Right renal pelvis (tissue), 4 donors: ENCODE data around the gene FBL. TPM values are rescaled to one million over a fixed set of nuclear protein-coding genes. Genes with fewer than 3 reads are reported as not detected.
"Not testable (repeated sequence)": the region's sequence is repeated elsewhere in the genome, so short reads cannot be mapped to it uniquely, and the experiment has no call there.

Experiments used
- DNase-seq, 4 donors: peaks; one replicate each; pipeline ENCODE4 v3.0.0-alpha.2; 2013; ENCODE audit warnings: low read depth in 4 of 4, low spot score in 3 of 4, missing footprints in 1 of 4
- polyA plus RNA-seq, 4 donors: library from polyadenylated mRNA; unstranded; fragments of 120-200 nt; gene quantifications; one replicate each; pipeline ENCODE4 v1.2.1, GENCODE V29; 2013; ENCODE audit not compliant: insufficient read length in 4 of 4

Gene FBL
- polyA plus RNA-seq, result 100 to 1,000 TPM; 308 to 340 (median 323) TPM

DNA sequence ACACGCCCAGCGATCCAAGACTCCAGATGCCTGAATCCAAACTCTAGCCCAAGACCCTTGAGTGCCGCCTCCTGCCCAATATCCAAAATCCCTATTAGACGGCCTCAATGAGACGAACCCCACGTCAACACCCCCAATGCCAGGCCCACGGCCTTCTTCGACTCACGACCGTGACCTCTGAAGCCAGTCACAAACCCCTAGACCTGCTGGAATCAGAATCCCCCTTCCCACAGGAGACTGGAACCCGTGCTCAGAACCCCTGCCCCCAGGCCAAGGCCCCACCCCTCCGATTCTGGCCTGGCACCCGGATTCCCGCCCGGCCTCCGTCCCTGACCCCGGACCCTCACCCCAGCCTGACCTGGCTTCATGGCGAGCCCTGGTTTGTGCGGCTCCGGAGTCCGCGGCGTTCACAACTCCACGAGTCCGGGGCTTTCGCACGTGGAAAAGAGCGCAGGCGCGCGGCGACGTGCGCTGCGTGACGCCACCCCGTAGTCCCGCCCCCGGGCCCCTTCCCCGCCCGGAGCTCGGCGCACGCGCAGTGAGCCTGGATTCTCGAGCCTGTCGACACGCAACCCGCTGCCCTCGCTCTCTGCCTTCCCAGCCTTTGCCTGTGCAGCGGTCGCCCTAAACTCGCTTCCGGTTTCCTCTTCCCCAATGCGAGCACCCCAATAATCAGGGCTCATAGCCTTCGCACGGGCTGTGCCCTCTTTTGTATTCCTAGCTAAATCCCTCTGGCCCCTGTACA lies at the start of gene FBL:
Gene FBL (minus strand): TSS at position 447 of the 745 bp plus-strand sequence. CDS start 79 bp downstream, at position 368.
- DNase-seq, result peak; percentile 83 to 93 (median 86)

GRCh38 chr19:39895096-39895495 lies 48.9 kb upstream of the FBL start:
- DNase-seq, result not testable (repeated sequence)

GRCh38 chr19:39894236-39894606 lies 48.0 kb upstream of the FBL start:
- DNase-seq, result not testable (repeated sequence)

DNA sequence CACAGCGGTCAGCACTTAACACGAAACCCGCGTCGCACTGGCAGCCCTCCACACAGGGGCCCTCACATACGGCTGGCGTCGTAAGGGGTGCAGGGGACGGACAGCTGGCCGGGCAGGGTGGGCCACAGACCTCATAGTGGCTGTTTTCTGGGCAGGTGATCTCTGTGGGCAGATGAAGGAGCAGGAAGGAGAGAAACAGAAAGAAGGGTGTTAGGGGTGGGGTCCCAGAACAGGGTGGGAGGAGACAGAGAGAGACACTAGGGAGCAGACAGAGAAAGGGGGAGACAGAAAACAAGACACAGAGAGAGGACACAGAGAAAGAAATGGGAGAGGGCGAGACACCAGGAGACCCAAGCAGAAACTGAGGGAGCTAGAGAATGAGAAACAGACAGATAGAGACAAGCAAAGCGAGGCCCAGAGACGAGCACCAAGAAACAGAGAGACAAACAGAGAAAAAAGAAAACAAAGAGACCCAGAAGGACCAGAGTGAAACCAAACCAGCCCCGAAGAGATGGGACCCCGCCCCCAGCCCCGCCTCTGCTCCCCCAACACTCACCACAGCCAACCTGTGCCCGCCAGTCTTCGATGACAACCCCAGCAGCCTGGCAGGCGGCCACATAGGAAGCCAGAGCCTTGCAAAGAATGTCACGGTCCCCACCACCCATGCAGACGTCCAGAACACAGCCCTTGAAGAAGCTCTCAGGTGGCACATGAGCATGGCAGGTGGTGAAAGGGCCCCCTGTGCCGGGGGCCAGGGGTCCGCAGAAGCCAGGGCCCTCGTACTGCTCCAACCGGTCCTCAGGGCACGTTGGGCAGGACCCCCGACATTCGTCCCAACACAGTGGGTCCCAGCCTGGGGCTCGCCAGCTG lies 47.4 kb upstream of the FBL start:
- DNase-seq, result not testable (repeated sequence)

DNA sequence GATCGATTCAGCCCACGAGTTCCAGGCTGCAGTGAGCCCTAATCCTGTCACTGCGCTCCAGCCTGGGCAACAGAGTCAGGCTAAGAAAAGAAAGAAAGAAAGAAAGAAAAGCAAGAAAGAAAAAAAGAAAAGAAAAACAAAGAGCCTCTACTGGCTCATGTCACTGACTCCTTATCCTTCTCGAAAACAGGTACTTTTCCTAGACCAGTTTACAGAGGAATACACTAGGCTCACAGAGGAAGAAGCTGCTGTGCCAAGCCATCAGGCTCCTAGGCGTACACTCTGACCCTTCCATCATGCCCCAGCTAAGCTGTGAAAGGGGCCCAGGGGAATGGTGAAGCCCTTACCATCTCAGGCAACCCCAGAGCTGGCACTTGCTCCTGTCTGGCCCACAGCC lies 46.3 kb upstream of the FBL start:
- not testable (repeated sequence) for DNase-seq

DNA sequence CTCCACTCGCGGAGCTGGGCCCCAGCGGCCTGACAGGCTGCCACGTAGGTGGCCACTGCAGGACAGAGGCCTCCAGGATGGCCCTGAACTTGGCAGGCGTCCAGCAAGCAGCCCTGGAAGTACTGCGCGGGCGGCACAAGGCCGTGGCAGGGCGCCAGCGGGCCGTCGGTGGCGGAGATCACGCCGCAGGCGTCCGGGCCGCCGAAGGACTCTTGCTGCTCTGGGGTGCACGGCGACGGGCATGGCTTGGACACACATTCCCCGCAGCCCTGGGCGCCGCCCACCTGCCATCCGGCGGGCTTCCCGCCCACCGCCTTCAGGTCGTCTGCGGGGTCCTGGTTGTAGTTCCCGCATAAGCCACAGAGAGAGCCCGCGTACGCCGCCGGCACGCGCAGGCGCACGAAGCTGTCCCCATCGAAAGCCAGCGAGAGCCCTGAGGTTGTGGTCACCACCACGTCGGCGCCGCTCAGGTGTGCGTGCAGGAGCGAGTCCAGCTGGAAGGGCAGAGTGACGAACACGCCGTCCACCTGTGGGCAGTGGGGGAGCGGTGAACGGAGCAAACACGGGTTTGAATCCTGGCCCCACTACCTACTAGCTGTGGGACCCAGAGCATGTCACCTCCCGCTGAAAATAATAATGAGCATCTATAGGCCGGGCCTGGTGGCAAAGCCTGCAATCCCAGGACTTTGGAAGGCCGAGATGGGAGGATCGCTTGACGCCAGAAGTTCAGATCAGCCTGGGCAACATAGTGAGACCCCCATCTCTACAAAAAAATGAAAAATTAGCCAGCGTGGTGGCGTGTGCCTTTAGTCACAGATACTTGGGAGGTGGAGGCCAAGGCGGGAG lies 45.7 kb upstream of the FBL start:
- DNase-seq, result peak in 1 of 4 donors; percentile 36

- DNase-seq, result no peak
These were observed 44.8 kb upstream of the FBL start for GRCh38 chr19:39890755-39891551.

DNA sequence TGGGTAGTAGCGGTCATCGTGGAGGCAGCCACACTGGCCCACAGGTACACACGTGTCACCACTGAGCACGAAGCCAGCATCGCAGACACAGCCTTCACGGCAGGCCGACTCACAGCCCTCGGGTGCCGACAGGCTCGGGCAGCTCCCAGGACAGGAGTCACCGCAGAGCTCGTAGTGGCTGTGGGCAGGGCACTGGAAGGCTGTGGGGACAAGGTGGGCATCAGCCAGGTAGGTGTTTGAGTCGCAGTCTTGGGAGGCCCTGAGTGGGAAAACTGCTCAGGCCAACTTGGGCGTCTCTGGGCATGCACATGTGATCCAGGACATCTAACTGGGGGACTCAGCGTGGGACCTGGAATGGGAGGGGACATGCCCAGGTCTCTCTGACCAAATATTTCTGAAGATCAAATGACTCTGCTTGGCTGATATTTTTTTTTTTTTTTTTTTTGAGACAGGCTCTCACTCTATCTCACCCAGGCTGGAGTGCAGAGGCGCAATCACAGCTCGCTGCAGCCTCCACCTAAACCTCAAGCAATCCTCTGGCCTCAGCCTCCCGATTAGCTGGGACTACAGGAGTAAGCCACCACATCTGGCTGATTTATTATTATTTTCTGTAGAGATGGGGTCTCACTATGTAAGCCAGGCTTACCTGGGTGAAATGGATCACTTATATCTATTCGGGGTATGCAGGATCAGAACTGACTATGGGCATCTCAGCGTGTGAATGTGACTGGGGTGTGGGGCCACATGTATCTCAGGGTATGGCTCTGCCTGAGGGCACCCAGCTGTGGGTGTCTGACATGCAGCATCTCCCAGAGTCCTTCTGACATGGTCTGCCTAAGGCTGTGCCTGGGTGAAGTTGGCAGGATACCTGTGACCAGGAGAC lies 43.9 kb upstream of the FBL start:
- DNase-seq, result not testable (repeated sequence)

GRCh38 chr19:39887456-39887951 lies 41.3 kb upstream of the FBL start:
- not testable (repeated sequence) for DNase-seq

GRCh38 chr19:39885821-39886554 lies 39.8 kb upstream of the FBL start:
- DNase-seq, result not testable (repeated sequence)

DNA sequence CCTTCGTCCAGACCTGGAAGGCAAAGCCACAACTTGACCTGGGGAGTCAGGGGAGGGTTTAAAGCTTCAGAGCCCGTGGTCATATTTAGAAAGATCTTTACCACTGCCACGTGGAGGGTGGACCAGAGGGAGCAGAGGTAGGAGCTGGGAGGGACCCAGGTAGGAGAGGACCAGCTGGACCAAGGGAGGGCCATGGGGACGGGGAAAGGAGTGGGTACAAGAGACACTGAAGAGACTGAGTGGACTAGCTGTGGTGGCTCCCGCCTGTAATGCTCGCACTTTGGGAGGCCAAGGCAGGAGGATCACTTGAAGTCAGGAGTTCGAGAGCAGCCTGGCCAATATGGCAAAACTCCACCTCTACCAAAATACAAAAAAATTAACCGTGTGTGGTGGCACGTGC lies 38.5 kb upstream of the FBL start:
- DNase-seq, result not testable (repeated sequence)

GRCh38 chr19:39882645-39883044 lies 36.5 kb upstream of the FBL start:
- DNase-seq, result not testable (repeated sequence)

GRCh38 chr19:39881495-39882110 lies 35.4 kb upstream of the FBL start:
- peak in 2 of 4 donors; percentile 20 to 24 for DNase-seq

GRCh38 chr19:39880241-39880640 lies 34.1 kb upstream of the FBL start:
- DNase-seq, result not testable (repeated sequence)

- DNase-seq, result not testable (repeated sequence)
These were observed 33.6 kb upstream of the FBL start for GRCh38 chr19:39879796-39880195.

GRCh38 chr19:39878866-39879265 lies 32.7 kb upstream of the FBL start:
- DNase-seq, result not testable (repeated sequence)

GRCh38 chr19:39878398-39878797 lies 32.2 kb upstream of the FBL start:
- DNase-seq, result no peak
